Embryonic facial prominence (tissue), 1 donor: Measurements from ENCODE around the gene THSD4.
"Not testable (repeated sequence)": the region's sequence is repeated elsewhere in the genome, so short reads cannot be mapped to it uniquely, and the experiment has no call there.

ENCODE experiments used
- DNase-seq: peaks from one replicate; pipeline ENCODE4 v3.0.0-alpha.2; 2016; ENCODE audit errors: extremely low spot score

The THSD4 gene

GRCh38 chr15:71256934-71257664, 141.8 kb downstream of the THSD4 start:
- no peak for DNase-seq

GRCh38 chr15:71259866-71260265, 144.6 kb downstream of the THSD4 start:
- DNase-seq, result no peak

GRCh38 chr15:71261418-71261817, 146.1 kb downstream of the THSD4 start:
- no peak for DNase-seq

GRCh38 chr15:71261909-71262308, 146.6 kb downstream of the THSD4 start:
- DNase-seq, result no peak

GRCh38 chr15:71262599-71262998, 147.3 kb downstream of the THSD4 start:
- DNase-seq, result no peak

GRCh38 chr15:71265606-71266005, 150.3 kb downstream of the THSD4 start:
- not testable (repeated sequence) for DNase-seq

- no peak for DNase-seq
Measured at GRCh38 chr15:71271327-71271726, 156.1 kb downstream of the THSD4 start.

GRCh38 chr15:71272932-71273331, 157.7 kb downstream of the THSD4 start:
- DNase-seq, result no peak

GRCh38 chr15:71273731-71274447, 158.6 kb downstream of the THSD4 start:
- DNase-seq, result no peak

GRCh38 chr15:71274448-71274798, 159.2 kb downstream of the THSD4 start:
- DNase-seq, result no peak

GRCh38 chr15:71275098-71275497, 159.8 kb downstream of the THSD4 start:
- no peak for DNase-seq

- DNase-seq, result no peak
Measured at GRCh38 chr15:71275566-71276335, 160.5 kb downstream of the THSD4 start.

- no peak for DNase-seq
Measured at GRCh38 chr15:71276336-71276665, 161.0 kb downstream of the THSD4 start.

GRCh38 chr15:71278989-71279756, 163.9 kb downstream of the THSD4 start:
- peak; percentile 80 for DNase-seq

- no peak for DNase-seq
Measured at GRCh38 chr15:71279757-71280141, 164.5 kb downstream of the THSD4 start.

GRCh38 chr15:71280206-71280605, 164.9 kb downstream of the THSD4 start:
- DNase-seq, result no peak

- no peak for DNase-seq
Measured at GRCh38 chr15:71281256-71281655, 166.0 kb downstream of the THSD4 start.

GRCh38 chr15:71282076-71282475, 166.8 kb downstream of the THSD4 start:
- no peak for DNase-seq

- no peak for DNase-seq
Measured at GRCh38 chr15:71288348-71288955, 173.2 kb downstream of the THSD4 start.

- no peak for DNase-seq
Measured at GRCh38 chr15:71290002-71290401, 174.7 kb downstream of the THSD4 start.

- DNase-seq, result no peak
Measured at GRCh38 chr15:71290881-71291635, 175.8 kb downstream of the THSD4 start.
